HFFc6 (cell line): ENCODE measurements around the gene IFNA5. TPM values are rescaled to one million over a fixed set of nuclear protein-coding genes. Genes with fewer than 3 reads are reported as not detected.

ENCODE experiments used
- DNase-seq: peaks from one replicate; pipeline ENCODE4 v3.0.0-alpha.2; 2018
- H3K27ac Mint-ChIP-seq: 2 replicates; pipeline ENCODE4 v1.8.0; 2020; ENCODE audit warnings: mild to moderate bottlenecking, mixed read lengths
- H3K27me3 Mint-ChIP-seq: 2 replicates; pipeline ENCODE4 v1.8.0; 2021; ENCODE audit warnings: mild to moderate bottlenecking, moderate library complexity, mixed read lengths; ENCODE audit not compliant: insufficient read depth
- H3K36me3 Mint-ChIP-seq: 2 replicates; pipeline ENCODE4 v1.8.0; 2021; ENCODE audit warnings: low read depth, mixed read lengths
- H3K4me1 Mint-ChIP-seq: 2 replicates; pipeline ENCODE4 v1.8.0; 2020; ENCODE audit warnings: low read depth, mixed read lengths
- H3K4me3 Mint-ChIP-seq: 2 replicates; pipeline ENCODE4 v1.8.0; 2020; ENCODE audit warnings: mild to moderate bottlenecking, moderate library complexity, mixed read lengths
- H3K9me3 Mint-ChIP-seq: 2 replicates; pipeline ENCODE4 v1.8.0; 2020; ENCODE audit warnings: mild to moderate bottlenecking, mixed read lengths
- CTCF ChIP-seq: fragments of 200-600 bp; sonication (generic); IDR thresholded peaks from 2 replicates; pipeline ENCODE4 v1.5.0; 2021; ENCODE audit warnings: antibody characterized with exemption, mild to moderate bottlenecking
- total RNA-seq, 6 experiments: library from RNA; stranded (reverse); fragmentation: NEBNext Ultra II Directional; extraction: Animal tissue kit (Norgen Biotek cat#: 25700); gene quantifications; 2 replicates in 1 of 6; 3 replicates in 5 of 6; pipeline ENCODE4 v1.2.3, GENCODE V29; 2021

The IFNA5 gene
- total RNA-seq, 6 experiments from 2014 or later: not detected

DNA sequence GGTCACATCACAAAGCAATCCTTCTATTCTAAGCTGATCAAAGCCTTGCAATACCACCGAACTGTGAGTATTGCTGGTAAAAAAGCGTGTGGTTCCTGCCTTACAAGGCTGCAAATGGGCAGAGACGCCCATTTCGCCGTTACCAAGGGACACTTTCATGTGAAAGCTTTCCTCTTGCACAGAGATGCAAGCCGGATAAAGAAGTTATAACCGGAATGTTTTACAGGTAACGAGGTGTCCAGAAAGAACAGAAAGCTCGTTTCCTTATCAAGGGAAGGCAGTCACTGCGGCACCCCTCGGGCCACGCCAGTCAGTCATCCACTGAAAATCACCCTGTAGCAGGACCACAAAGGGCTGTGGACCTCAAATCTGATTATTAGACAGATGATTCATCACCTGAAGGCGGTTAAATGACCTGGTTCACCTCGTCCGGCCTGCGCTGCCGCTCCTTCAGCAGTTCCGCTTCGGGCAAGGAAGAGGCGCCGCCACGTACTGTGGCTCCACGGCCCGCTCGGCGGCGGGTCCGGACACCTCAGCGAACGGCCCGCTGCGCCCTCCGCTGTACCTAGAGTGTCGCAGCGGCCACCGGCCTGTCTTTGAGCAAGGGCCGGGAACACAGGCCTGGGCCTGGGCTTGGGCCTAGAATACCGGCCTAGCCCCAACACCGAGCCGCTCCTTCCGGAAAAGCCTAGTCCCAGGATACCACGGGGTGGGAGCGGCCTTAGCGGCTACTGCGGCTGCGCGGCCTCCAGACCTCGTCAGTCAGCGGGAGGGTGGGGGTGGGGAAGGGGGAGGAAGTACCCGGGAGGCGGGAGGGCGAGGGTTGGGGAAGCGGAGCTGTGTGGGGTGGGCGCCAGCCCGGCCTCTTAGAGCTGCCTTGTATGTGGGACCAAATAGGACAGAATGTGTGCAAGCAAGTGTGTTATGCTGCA, 29.9 kb upstream of the IFNA5 start, which contains the start of gene KLHL9:
Gene KLHL9 (minus strand): TSS at position 704 of the 932 bp plus-strand sequence. CDS start 545 bp downstream, at position 159.
- Mint-ChIP-seq H3K4me1 (peaks cover 53% of the 10 kb centered on the region), H3K36me3 (peaks cover 25% of the 10 kb centered on the region), H3K27me3 (peaks cover 7% of the 10 kb centered on the region), H3K27ac (peak within 1 kb of the TSS; percentile 92), H3K9me3 (no peaks in the 10 kb centered on the region), H3K4me3 (peak within 1 kb of the TSS; percentile 96)
- DNase-seq: peak; percentile 81
- TF ChIP-seq CTCF: no peak

DNA sequence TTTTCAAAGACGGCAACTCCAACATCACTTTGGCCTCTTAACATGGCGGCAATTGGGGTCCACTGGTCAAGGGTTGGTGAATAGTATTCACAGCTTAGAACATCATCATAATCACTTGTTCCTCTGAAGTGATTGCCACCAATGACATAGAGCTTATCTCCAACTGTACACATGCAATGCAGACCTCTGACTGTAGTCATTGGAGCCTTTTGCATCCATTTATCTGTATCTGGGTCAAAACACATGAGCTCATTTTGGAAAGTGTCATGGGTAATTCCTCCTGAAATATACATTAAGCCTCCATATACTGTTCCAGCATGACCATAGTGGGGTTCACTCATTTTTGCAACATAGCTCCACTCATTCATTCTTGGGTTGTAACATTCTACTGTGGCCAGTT, 28.1 kb upstream of the IFNA5 start:
- DNase-seq: no peak
- no peak for TF ChIP-seq CTCF
- H3K36me3 Mint-ChIP-seq: peaks cover 25% of the 10 kb centered on the region
- no peaks in the 10 kb centered on the region; the same call in 1 of the 2 replicates for H3K27me3 Mint-ChIP-seq
- H3K9me3 Mint-ChIP-seq: no peaks in the 10 kb centered on the region
- H3K4me3 Mint-ChIP-seq: peak overlapping the region; percentile 96
- peaks cover 59% of the 10 kb centered on the region for H3K4me1 Mint-ChIP-seq
- no peak overlapping the region for H3K27ac Mint-ChIP-seq

- H3K9me3 Mint-ChIP-seq: no peaks in the 10 kb centered on the region
- H3K36me3 Mint-ChIP-seq: peaks cover 25% of the 10 kb centered on the region
- DNase-seq: peak; percentile 38
- peak overlapping the region; percentile 96 for H3K4me3 Mint-ChIP-seq
- no peak for TF ChIP-seq CTCF
- H3K4me1 Mint-ChIP-seq: peaks cover 69% of the 10 kb centered on the region
- H3K27ac Mint-ChIP-seq: peak overlapping the region; percentile 42
- H3K27me3 Mint-ChIP-seq: no peaks in the 10 kb centered on the region; the same call in 1 of the 2 replicates
Measured at GRCh38 chr9:21331676-21332402, 26.7 kb upstream of the IFNA5 start.

DNA sequence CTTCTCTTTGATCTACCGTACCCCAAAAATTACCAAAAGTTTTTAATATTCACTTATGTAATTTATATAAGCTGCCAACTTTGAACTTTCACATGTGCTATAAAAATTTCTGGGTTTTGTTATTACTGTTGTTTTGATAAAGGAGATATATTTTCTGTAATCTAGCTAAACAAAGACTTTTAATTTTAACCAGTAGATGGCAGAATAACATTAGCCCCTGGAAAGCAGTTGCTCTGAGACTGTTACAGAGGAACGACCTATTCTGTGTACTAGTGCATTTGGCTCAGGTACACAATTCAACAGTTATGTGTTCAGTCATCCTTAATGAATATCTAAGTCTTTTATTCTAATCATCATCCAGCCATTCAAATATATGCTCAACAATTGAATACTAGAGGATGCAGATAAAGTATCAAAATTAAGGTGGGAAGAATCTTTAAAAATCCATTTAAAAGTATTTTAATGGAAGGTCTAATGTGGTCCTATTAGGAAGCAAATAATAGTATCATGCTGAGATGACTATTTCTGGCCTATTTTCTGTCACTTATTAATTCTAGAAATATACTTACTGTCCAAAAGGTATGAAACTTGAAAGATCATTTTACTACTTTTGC, 21.5 kb upstream of the IFNA5 start:
- H3K27me3 Mint-ChIP-seq: no peaks in the 10 kb centered on the region
- no peak overlapping the region for H3K4me3 Mint-ChIP-seq
- peak; percentile 87 for TF ChIP-seq CTCF
- peaks cover 13% of the 10 kb centered on the region for H3K36me3 Mint-ChIP-seq
- H3K27ac Mint-ChIP-seq: no peak overlapping the region
- DNase-seq: peak; percentile 29
- H3K9me3 Mint-ChIP-seq: no peaks in the 10 kb centered on the region
- H3K4me1 Mint-ChIP-seq: peaks cover 37% of the 10 kb centered on the region

- Mint-ChIP-seq H3K4me1 (peaks cover 23% of the 10 kb centered on the region), H3K36me3 (peaks cover 13% of the 10 kb centered on the region), H3K9me3 (no peaks in the 10 kb centered on the region), H3K27ac (peak overlapping the region; percentile 22; the same call in 1 of the 2 replicates), H3K27me3 (no peaks in the 10 kb centered on the region), H3K4me3 (no peak overlapping the region)
- no peak for TF ChIP-seq CTCF
- DNase-seq: no peak
Measured at GRCh38 chr9:21324047-21324446, 18.9 kb upstream of the IFNA5 start.
